Astrocyte (in vitro differentiated cells and primary cell): Measurements from ENCODE around the gene ALG14. TPM values are rescaled to one million over a fixed set of nuclear protein-coding genes. Genes with fewer than 3 reads are reported as not detected.

Source experiments
- DNase-seq: peaks from one replicate; pipeline ENCODE4 v3.0.0-alpha.2; 2010; ENCODE audit warnings: low read depth
- FAIRE-seq: peaks from 2 replicates; lab custom pipeline; 2011; peaks lifted over from hg19 to GRCh38; lab: Jason Lieb, UNC
- H2AFZ ChIP-seq: 2 replicates; pipeline ENCODE4 v1.6.0; 2012; ENCODE audit warnings: low read depth, low read length, inconsistent platforms
- H3K27ac ChIP-seq: 2 replicates; pipeline ENCODE4 v1.5.1; 2011; ENCODE audit warnings: low read depth, low read length, inconsistent platforms
- H3K27me3 ChIP-seq: 2 replicates; pipeline ENCODE4 v1.6.0; 2011; ENCODE audit warnings: low read length, inconsistent platforms; ENCODE audit not compliant: insufficient read depth
- H3K36me3 ChIP-seq: 2 replicates; pipeline ENCODE4 v1.5.1; 2011; ENCODE audit warnings: low read length, inconsistent platforms; ENCODE audit not compliant: insufficient read depth
- H3K4me1 ChIP-seq: 2 replicates; pipeline ENCODE4 v1.5.1; 2011; ENCODE audit warnings: low read length, inconsistent platforms; ENCODE audit not compliant: insufficient read depth
- H3K4me2 ChIP-seq: 2 replicates; pipeline ENCODE4 v1.6.0; 2012; ENCODE audit warnings: low read length, inconsistent platforms
- H3K4me3 ChIP-seq: 2 replicates; pipeline ENCODE4 v1.5.1; 2011; ENCODE audit warnings: low read depth, mild to moderate bottlenecking, low read length, inconsistent platforms; ENCODE audit not compliant: insufficient read depth
- H3K79me2 ChIP-seq: 2 replicates; pipeline ENCODE4 v1.6.0; 2012; ENCODE audit warnings: mild to moderate bottlenecking, low read length, inconsistent platforms; ENCODE audit not compliant: insufficient read depth
- H3K9ac ChIP-seq: 2 replicates; pipeline ENCODE4 v1.6.0; 2012; ENCODE audit warnings: mild to moderate bottlenecking, low read length, inconsistent platforms
- H3K9me3 ChIP-seq: 2 replicates; pipeline ENCODE4 v1.5.1; 2012; ENCODE audit warnings: low read depth, mild to moderate bottlenecking, low read length, inconsistent platforms; ENCODE audit not compliant: insufficient read depth
- H4K20me1 ChIP-seq: 2 replicates; pipeline ENCODE4 v1.6.0; 2012; ENCODE audit warnings: low read length, inconsistent platforms; ENCODE audit not compliant: insufficient read depth
- H3K27ac Mint-ChIP-seq: one replicate; pipeline ENCODE4 v1.8.0; 2021; ENCODE audit warnings: mild to moderate bottlenecking, mixed read lengths; ENCODE audit not compliant: unreplicated experiment
- H3K27me3 Mint-ChIP-seq: one replicate; pipeline ENCODE4 v1.8.0; 2021; ENCODE audit warnings: low read depth, mixed read lengths; ENCODE audit not compliant: unreplicated experiment
- H3K36me3 Mint-ChIP-seq: one replicate; pipeline ENCODE4 v1.8.0; 2021; ENCODE audit warnings: low read depth, mixed read lengths; ENCODE audit not compliant: unreplicated experiment
- H3K4me1 Mint-ChIP-seq: one replicate; pipeline ENCODE4 v1.8.0; 2021; ENCODE audit warnings: low read depth, mixed read lengths; ENCODE audit not compliant: unreplicated experiment
- H3K4me3 Mint-ChIP-seq: one replicate; pipeline ENCODE4 v1.8.0; 2021; ENCODE audit warnings: mild to moderate bottlenecking, moderate library complexity, mixed read lengths; ENCODE audit not compliant: unreplicated experiment
- H3K9me3 Mint-ChIP-seq: one replicate; pipeline ENCODE4 v1.8.0; 2021; ENCODE audit warnings: mild to moderate bottlenecking, mixed read lengths; ENCODE audit not compliant: unreplicated experiment
- CTCF ChIP-seq: IDR thresholded peaks from 2 replicates; pipeline ENCODE4 v1.5.1; 2011; ENCODE audit warnings: low read depth, mild to moderate bottlenecking, inconsistent platforms, low read length, moderate library complexity; ENCODE audit not compliant: insufficient read depth
- EZH2 ChIP-seq: IDR thresholded peaks from 2 replicates; pipeline ENCODE4 v1.6.1; 2012; ENCODE audit warnings: mild to moderate bottlenecking, low read length, inconsistent platforms; ENCODE audit not compliant: insufficient read depth
- total RNA-seq: library from RNA; stranded (reverse); gene quantifications from 2 replicates; pipeline ENCODE4 v1.2.1, GENCODE V29; 2021

Gene ALG14
- total RNA-seq, 1 donor from 2014 or later, result 6.9 TPM

GRCh38 chr1:94992161-94992560 lies 80.6 kb downstream of the ALG14 start:
- Histone ChIP-seq H3K4me3 (no peak overlapping the region), H3K4me1 (peaks cover 13% of the 10 kb centered on the region), H3K9me3 (no peaks in the 10 kb centered on the region), H3K36me3 (no peaks in the 10 kb centered on the region), H3K79me2 (no peaks in the 10 kb centered on the region), H2AFZ (no peak overlapping the region), H3K4me2 (no peak overlapping the region), H3K27me3 (no peaks in the 10 kb centered on the region), H4K20me1 (no peaks in the 10 kb centered on the region), H3K9ac (no peak overlapping the region), H3K27ac (no peak overlapping the region)
- peaks cover 2% of the 10 kb centered on the region for H3K36me3 Mint-ChIP-seq
- TF ChIP-seq EZH2, result no peak
- TF ChIP-seq CTCF, result no peak
- H3K4me3 Mint-ChIP-seq, result no peak overlapping the region
- peaks cover 26% of the 10 kb centered on the region for H3K4me1 Mint-ChIP-seq
- H3K27ac Mint-ChIP-seq, result no peak overlapping the region
- no peaks in the 10 kb centered on the region for H3K9me3 Mint-ChIP-seq
- DNase-seq (no peak), FAIRE-seq (no peak)
- H3K27me3 Mint-ChIP-seq, result no peaks in the 10 kb centered on the region

GRCh38 chr1:94989911-94990473 lies 82.8 kb downstream of the ALG14 start:
- no peaks in the 10 kb centered on the region for H3K27me3 Mint-ChIP-seq
- H3K4me1 ChIP-seq, result peaks cover 17% of the 10 kb centered on the region
- no peak overlapping the region for H3K4me3 Mint-ChIP-seq
- H3K36me3 ChIP-seq, result no peaks in the 10 kb centered on the region
- H3K79me2 ChIP-seq, result no peaks in the 10 kb centered on the region
- DNase-seq (no peak), FAIRE-seq (no peak)
- H3K27ac Mint-ChIP-seq, result peak overlapping the region; percentile 41
- H3K9me3 Mint-ChIP-seq, result no peaks in the 10 kb centered on the region
- H3K4me3 ChIP-seq, result no peak overlapping the region
- H3K4me2 ChIP-seq, result no peak overlapping the region
- no peak overlapping the region for H3K9ac ChIP-seq
- TF ChIP-seq EZH2 (no peak), CTCF (no peak)
- H3K4me1 Mint-ChIP-seq, result peaks cover 34% of the 10 kb centered on the region
- H4K20me1 ChIP-seq, result no peaks in the 10 kb centered on the region
- H3K36me3 Mint-ChIP-seq, result peaks cover 2% of the 10 kb centered on the region
- no peak overlapping the region for H2AFZ ChIP-seq
- no peak overlapping the region for H3K27ac ChIP-seq
- H3K9me3 ChIP-seq, result no peaks in the 10 kb centered on the region
- H3K27me3 ChIP-seq, result no peaks in the 10 kb centered on the region

GRCh38 chr1:94989398-94989797 lies 83.4 kb downstream of the ALG14 start:
- H3K27ac Mint-ChIP-seq, result no peak overlapping the region

More at GRCh38 chr1:94989398-94989797, 83.4 kb downstream of the ALG14 start:
- Mint-ChIP-seq H3K9me3 (no peaks in the 10 kb centered on the region), H3K4me1 (peaks cover 37% of the 10 kb centered on the region), H3K4me3 (no peak overlapping the region), H3K36me3 (peaks cover 2% of the 10 kb centered on the region), H3K27me3 (no peaks in the 10 kb centered on the region)
- H3K36me3 ChIP-seq, result no peaks in the 10 kb centered on the region
- DNase-seq (no peak), FAIRE-seq (no peak)
- H3K9ac ChIP-seq, result no peak overlapping the region
- H3K27ac ChIP-seq, result no peak overlapping the region
- H3K4me2 ChIP-seq, result no peak overlapping the region
- no peak overlapping the region for H2AFZ ChIP-seq
- no peaks in the 10 kb centered on the region for H3K9me3 ChIP-seq
- H3K27me3 ChIP-seq, result no peaks in the 10 kb centered on the region
- TF ChIP-seq EZH2, result no peak
- TF ChIP-seq CTCF, result no peak
- H3K79me2 ChIP-seq, result no peaks in the 10 kb centered on the region
- peaks cover 17% of the 10 kb centered on the region for H3K4me1 ChIP-seq
- H4K20me1 ChIP-seq, result no peaks in the 10 kb centered on the region
- no peak overlapping the region for H3K4me3 ChIP-seq
